K562 (cell line): Measurements from ENCODE around the gene TSPAN18. TPM values are rescaled to one million over a fixed set of nuclear protein-coding genes. Genes with fewer than 3 reads are reported as not detected.

Experiments used
- ATAC-seq: fragments of 200-7000 bp; cut with Tn5 transposase; 3 replicates; pipeline ENCODE4 v1.9.1; 2020; ENCODE audit warnings: moderate library complexity
- BruUV-seq: library from RNA; stranded (reverse); fragments of 400-500 nt; replicated peaks from 2 replicates; lab custom pipeline; 2021; lab: Mats Ljungman, UMichigan
- CTCF ChIA-PET: fragments of 300-600 bp; formaldehyde crosslinking; extraction: SDS; loops from one replicate; lab custom pipeline; 2021; ENCODE audit warnings: low intra/inter-chr PET ratio; lab: Yijun Ruan, JAX
- POLR2A ChIA-PET: fragments of 300-600, 350-650 bp; sonication (Branson Sonifier 250); formaldehyde crosslinking; extraction: SDS; loops from one replicate; lab custom pipeline; 2021; ENCODE audit warnings: antibody characterized with exemption, inconsistent platforms; lab: Yijun Ruan, JAX
- DNase-seq, 4 experiments: peaks; one replicate each; pipeline versions ENCODE4 v3.0.0 to v3.0.0-alpha.2; 2011 to 2018; ENCODE audit warnings: low spot score in 3 of 4, mixed read lengths in 3 of 4; ENCODE audit errors: extremely low read depth in 1 of 4
- FAIRE-seq: peaks from 2 replicates; lab custom pipeline; 2011; peaks lifted over from hg19 to GRCh38; lab: Jason Lieb, UNC
- H2AFZ ChIP-seq: 2 replicates; pipeline ENCODE4 v1.6.0; 2011; ENCODE audit warnings: low read depth, low read length, control low read depth, inconsistent platforms
- H3K27ac ChIP-seq: fragments of 200-600 bp; 3 replicates; pipeline ENCODE4 v1.8.0; 2011; ENCODE audit warnings: low read depth, mild to moderate bottlenecking, control low read depth, inconsistent platforms, low read length, moderate library complexity, mixed read lengths; ENCODE audit errors: extremely low read depth
- H3K27me3 ChIP-seq, 2 experiments: fragments of 300-600 bp in 1 of 2; 2 replicates in 1 of 2; 3 replicates in 1 of 2; pipeline versions ENCODE4 v1.6.0 to v1.8.0; 2011; ENCODE audit warnings: inconsistent platforms in 2 of 2, low read length in 2 of 2, mild to moderate bottlenecking in 1 of 2, mixed read lengths in 1 of 2, moderate library complexity in 1 of 2; ENCODE audit not compliant: control insufficient read depth in 2 of 2, insufficient read depth in 2 of 2
- H3K36me3 ChIP-seq: fragments of 300-600 bp; 3 replicates; pipeline ENCODE4 v1.8.0; 2011; ENCODE audit warnings: mild to moderate bottlenecking, low read length, inconsistent platforms; ENCODE audit not compliant: control insufficient read depth, insufficient read depth
- H3K4me1 ChIP-seq, 2 experiments: fragments of 200-600 bp in 1 of 2; replicated peaks in 1 of 2; 2 replicates in 1 of 2; 3 replicates in 1 of 2; pipeline versions ENCODE4 v1.5.1 to v1.8.0; 2011; ENCODE audit warnings: inconsistent platforms in 2 of 2, low read length in 2 of 2, mild to moderate bottlenecking in 1 of 2, mixed read lengths in 1 of 2, moderate library complexity in 1 of 2; ENCODE audit not compliant: control insufficient read depth in 2 of 2, insufficient read depth in 2 of 2
- H3K4me2 ChIP-seq: 2 replicates; pipeline ENCODE4 v1.6.1; 2011; ENCODE audit warnings: low read length, control low read depth, inconsistent platforms, mixed read lengths; ENCODE audit not compliant: insufficient read depth
- H3K4me3 ChIP-seq: fragments of 200-600 bp; sonication (generic), shearing (Covaris generic); 2 replicates; pipeline ENCODE4 v1.5.1; 2016; ENCODE audit warnings: control low read depth, inconsistent platforms
- H3K79me2 ChIP-seq: fragments of 200-600 bp; 3 replicates; pipeline ENCODE4 v1.8.0; 2011; ENCODE audit warnings: low read length, inconsistent platforms; ENCODE audit not compliant: control insufficient read depth, insufficient read depth
- H3K9ac ChIP-seq, 2 experiments: 2 replicates each; pipeline versions ENCODE4 v1.6.0 to v1.6.1; 2011; ENCODE audit warnings: low read depth in 2 of 2, low read length in 2 of 2, control low read depth in 1 of 2, inconsistent platforms in 1 of 2, mild to moderate bottlenecking in 1 of 2, mixed read lengths in 1 of 2; ENCODE audit not compliant: insufficient read depth in 1 of 2
- H3K9me1 ChIP-seq: one replicate; pipeline ENCODE4 v1.6.0; 2011; ENCODE audit warnings: inconsistent platforms, mild to moderate bottlenecking, low read length, moderate library complexity; ENCODE audit not compliant: control insufficient read depth, insufficient read depth
- H3K9me3 ChIP-seq: replicated peaks from 2 replicates; pipeline ENCODE4 v1.5.1; 2011; ENCODE audit warnings: low read depth, low read length, inconsistent platforms; ENCODE audit not compliant: control insufficient read depth, insufficient read depth
- H4K20me1 ChIP-seq: replicated peaks from 2 replicates; pipeline ENCODE4 v1.6.1; 2011; ENCODE audit warnings: low read length, inconsistent platforms, mixed read lengths; ENCODE audit not compliant: control insufficient read depth, insufficient read depth
- CREM ChIP-seq: IDR thresholded peaks from 2 replicates; pipeline ENCODE4 v1.6.1; 2014; ENCODE audit warnings: antibody characterized with exemption, low read depth
- CXXC5 ChIP-seq: fragments of 250-450 bp; sonication (Bioruptor Pico); IDR thresholded peaks from 2 replicates; pipeline ENCODE4 v1.8.0; 2022; ENCODE audit warnings: inconsistent platforms, mild to moderate bottlenecking, moderate library complexity
- FOXA1 ChIP-seq: fragments of 450-650 bp; IDR thresholded peaks from 2 replicates; pipeline ENCODE4 v1.6.1; 2016; ENCODE audit warnings: mild to moderate bottlenecking, borderline replicate concordance
- HMGN3 ChIP-seq: IDR thresholded peaks from 2 replicates; pipeline ENCODE4 v1.6.1; 2011; ENCODE audit warnings: borderline replicate concordance, low read depth, mild to moderate bottlenecking, mixed read lengths, low read length; ENCODE audit not compliant: insufficient read length; ENCODE audit errors: extremely low read depth
- KLF13 ChIP-seq: fragments of 450-650 bp; IDR thresholded peaks from 2 replicates; pipeline ENCODE4 v1.6.1; 2016; ENCODE audit warnings: missing genetic modification characterization, low read depth, mild to moderate bottlenecking, missing compliant biosample characterization, moderate library complexity, borderline replicate concordance
- NFRKB ChIP-seq: fragments of 450-650 bp; IDR thresholded peaks from 2 replicates; pipeline ENCODE4 v1.6.1; 2016; ENCODE audit warnings: low read depth
- NR4A1 ChIP-seq, 2 experiments: fragments of 250-450 bp in 1 of 2; fragments of 450-650 bp in 1 of 2; sonication (Bioruptor Pico) in 1 of 2; IDR thresholded peaks; 2 replicates each; pipeline versions ENCODE4 v1.4.0 to v1.6.1; 2016 to 2020; ENCODE audit warnings: mild to moderate bottlenecking in 2 of 2, missing compliant biosample characterization in 1 of 2, missing genetic modification characterization in 1 of 2, moderate library complexity in 1 of 2
- RFX5 ChIP-seq: IDR thresholded peaks from 2 replicates; pipeline ENCODE4 v1.6.1; 2011; ENCODE audit warnings: low read depth, mild to moderate bottlenecking, improper control_type of control experiment, low read length
- SMARCB1 ChIP-seq: IDR thresholded peaks from 2 replicates; pipeline ENCODE4 v1.6.1; 2011; ENCODE audit warnings: improper control_type of control experiment, low read depth; ENCODE audit not compliant: insufficient read length
- SREBF2 ChIP-seq: sonication (generic); formaldehyde crosslinking; IDR thresholded peaks from 2 replicates; pipeline ENCODE4 v1.4.0; 2020; ENCODE audit warnings: mild to moderate bottlenecking, missing genetic modification reagents
- SRF ChIP-seq, 2 experiments: fragments of 250-450, 450-650 bp in 1 of 2; sonication (Bioruptor Pico) in 1 of 2; sonication (generic) in 1 of 2; formaldehyde crosslinking; IDR thresholded peaks; 2 replicates each; pipeline versions ENCODE4 v1.5.0 to v1.5.1; 2020 to 2022; ENCODE audit warnings: mild to moderate bottlenecking in 1 of 2, missing genetic modification reagents in 1 of 2
- U2AF2 ChIP-seq: fragments of 200-400 bp; formaldehyde crosslinking; optimal IDR thresholded peaks from 2 replicates; pipeline ENCODE3; 2017; ENCODE audit warnings: low read depth, mild to moderate bottlenecking, low read length
- ZC3H8 ChIP-seq: fragments of 450-650 bp; IDR thresholded peaks from 2 replicates; pipeline ENCODE4 v1.6.1; 2017
- ZNF174 ChIP-seq: fragments of 250-450 bp; sonication (Bioruptor Pico); IDR thresholded peaks from 2 replicates; pipeline ENCODE4 v1.4.0; 2020; ENCODE audit warnings: mild to moderate bottlenecking
- ZNF253 ChIP-seq: fragments of 250-450 bp; sonication (Bioruptor Pico); conservative IDR thresholded peaks from 2 replicates; pipeline ENCODE4 v1.6.1; 2021; ENCODE audit warnings: mild to moderate bottlenecking
- WGBS: fragments of 100-300 bp; shearing (Covaris generic); methylation state at CpG from one replicate; pipeline ENCODE4 v1.1.6; 2016; ENCODE audit warnings: low coverage, mixed read lengths; ENCODE audit not compliant: insufficient coverage; ENCODE audit errors: missing lambda C conversion rate; 5-methylcytosine and 5-hydroxymethylcytosine counted together
- in situ Hi-C: fragments of 300-500 bp; cut with MboI; formaldehyde crosslinking; loops from 4 replicates; pipeline ENCODE4 v1.15.0; 2018; ENCODE audit warnings: inconsistent platforms, mixed read lengths
- intact Hi-C: fragments of 100-400 bp; cut with micrococcal nuclease; formaldehyde crosslinking; loops from 2 replicates; pipeline ENCODE4 v1.14.2; 2022
- polyA plus RNA-seq, 8 experiments: library from polyadenylated mRNA; depleted of rRNA in 4 of 8; stranded (reverse) in 5 of 8; unstranded in 3 of 8; fragments of >200 nt; fragmentation: Nextera tagmentation in 2 of 8; fragmentation: Illumina TruSeq in 1 of 8; extraction: Ambion mirVana in 2 of 8; extraction: Trizol in 1 of 8; gene quantifications; 2 replicates each; pipeline versions ENCODE4 v1.2.1 to v1.2.3, GENCODE V29; 2011 to 2014; ENCODE audit warnings: inconsistent platforms in 1 of 8, missing spikeins in 1 of 8
- total RNA-seq, 7 experiments: library from RNA; depleted of rRNA in 6 of 7; stranded (reverse); fragments of >200 nt in 6 of 7; fragmentation: Illumina TruSeq in 2 of 7; extraction: Trizol in 2 of 7; gene quantifications; 2 replicates each; pipeline versions ENCODE4 v1.2.1 to v1.2.3, GENCODE V29; 2011 to 2021; ENCODE audit warnings: low replicate concordance in 1 of 7
- TF ChIP-seq, protein P1 (sequence below): sonication (generic); formaldehyde crosslinking; IDR thresholded peaks from 2 replicates; pipeline ENCODE4 v1.8.0; 2022; ENCODE audit warnings: mild to moderate bottlenecking, low read depth, missing genetic modification reagents

The TSPAN18 gene
- total and polyA plus RNA-seq, 9 of the 15 experiments (the other 6 are each of a cell fraction or from before 2014, with no cell fraction given) = 0.17 to 0.35 (median 0.22) TPM; not detected in 4

DNA sequence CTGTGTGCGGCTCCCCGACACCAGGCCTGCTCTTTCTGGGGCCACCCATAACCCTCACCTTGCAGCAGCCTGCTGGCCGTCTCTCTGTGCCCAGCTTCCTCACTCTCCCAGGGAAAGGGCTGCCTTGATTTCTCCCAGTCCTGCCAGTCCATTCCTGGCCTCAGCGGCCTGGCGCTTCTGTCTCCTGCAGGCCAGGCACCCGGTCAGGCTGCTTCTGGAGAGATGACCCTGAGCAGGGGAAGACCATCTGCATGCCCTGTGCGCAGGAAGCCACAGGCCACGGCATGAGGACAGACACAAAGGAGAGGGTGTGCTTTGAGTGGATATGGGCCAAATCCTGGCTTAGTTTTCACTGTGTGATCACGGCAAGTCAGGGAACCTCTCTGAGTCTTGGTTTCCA, 86.2 kb downstream of the TSPAN18 start:
- TF ChIP-seq SRF (CRISPR knock-in tag; IDR thresholded peaks at IDR 0.05) (no peak), CREM (no peak), RFX5 (no peak), FOXA1 (no peak), U2AF2 (no peak), SMARCB1 (no peak), CXXC5 (CRISPR knock-in tag) (no peak), ZNF174 (no peak), HMGN3 (no peak), NFRKB (no peak), ZNF253 (CRISPR knock-in tag) (no peak), ZC3H8 (no peak), NR4A1 (CRISPR knock-in tag; IDR thresholded peaks at IDR 0.05) (no peak), NR4A1 (tag; IDR thresholded peaks at IDR 0.05) (no peak), KLF13 (tag) (no peak), SREBF2 (CRISPR knock-in tag) (no peak)
- TF ChIP-seq, protein P1, sequence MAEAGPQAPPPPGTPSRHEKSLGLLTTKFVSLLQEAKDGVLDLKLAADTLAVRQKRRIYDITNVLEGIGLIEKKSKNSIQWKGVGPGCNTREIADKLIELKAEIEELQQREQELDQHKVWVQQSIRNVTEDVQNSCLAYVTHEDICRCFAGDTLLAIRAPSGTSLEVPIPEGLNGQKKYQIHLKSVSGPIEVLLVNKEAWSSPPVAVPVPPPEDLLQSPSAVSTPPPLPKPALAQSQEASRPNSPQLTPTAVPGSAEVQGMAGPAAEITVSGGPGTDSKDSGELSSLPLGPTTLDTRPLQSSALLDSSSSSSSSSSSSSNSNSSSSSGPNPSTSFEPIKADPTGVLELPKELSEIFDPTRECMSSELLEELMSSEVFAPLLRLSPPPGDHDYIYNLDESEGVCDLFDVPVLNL (CRISPR knock-in tag) = no peak
- H3K4me1 ChIP-seq = no peaks in the 10 kb centered on the region
- no peaks in the 10 kb centered on the region for H3K9me1 ChIP-seq
- no peaks in the 10 kb centered on the region for H3K36me3 ChIP-seq
- H3K27me3 ChIP-seq = peaks cover 10 to 41% of the 10 kb centered on the region in 2 experiments; a peak in 3 of 5 replicates
- H2AFZ ChIP-seq = no peak overlapping the region
- ChIA-PET POLR2A (no interaction called here), CTCF (no interaction called here)
- no peak for ATAC-seq
- DNase-seq = no peak
- intact Hi-C loops (no loop called here), in situ Hi-C loops (no loop called here)
- H3K27ac ChIP-seq = no peak overlapping the region
- H3K4me2 ChIP-seq = no peak overlapping the region
- WGBS = 14% methylated on average over 9 of the region's 9 CpGs
- H3K9me3 ChIP-seq = no peaks in the 10 kb centered on the region
- FAIRE-seq = no peak
- H3K79me2 ChIP-seq = no peaks in the 10 kb centered on the region
- H4K20me1 ChIP-seq = peaks cover 10% of the 10 kb centered on the region
- peak overlapping the region in 1 of 2 experiments; percentile 35; a peak in 1 of 4 replicates for H3K9ac ChIP-seq
- BruUV-seq = no TSS peak
- no peak overlapping the region for H3K4me3 ChIP-seq
